GM18870 (cell line): ENCODE measurements around the gene CEP89.
"Not testable (repeated sequence)": the region's sequence is repeated elsewhere in the genome, so short reads cannot be mapped to it uniquely, and the experiment has no call there.

ENCODE experiments used
- ATAC-seq: cut with Tn5 transposase; IDR thresholded peaks from one replicate; pipeline ENCODE4 v1.9.1; 2021; ENCODE audit warnings: moderate library complexity; ENCODE audit not compliant: unreplicated experiment

The CEP89 gene

GRCh38 chr19:32969549-32969948 is 2.2 kb downstream of the CEP89 start:
- no peak for ATAC-seq

- no peak for ATAC-seq
These were observed 5.0 kb downstream of the CEP89 start for GRCh38 chr19:32966750-32967149.

- no peak for ATAC-seq
These were observed 26.5 kb downstream of the CEP89 start for GRCh38 chr19:32945260-32945659.

GRCh38 chr19:32941273-32941672 is 30.5 kb downstream of the CEP89 start:
- not testable (repeated sequence) for ATAC-seq

- no peak for ATAC-seq
These were observed 35.7 kb downstream of the CEP89 start for GRCh38 chr19:32936065-32936464.

GRCh38 chr19:32935629-32936028 is 36.1 kb downstream of the CEP89 start:
- no peak for ATAC-seq

GRCh38 chr19:32933571-32933970 is 38.2 kb downstream of the CEP89 start:
- no peak for ATAC-seq

GRCh38 chr19:32930567-32930966 is 41.2 kb downstream of the CEP89 start:
- no peak for ATAC-seq

- ATAC-seq = no peak
These were observed 43.0 kb downstream of the CEP89 start for GRCh38 chr19:32928806-32929205.

GRCh38 chr19:32924200-32924599 is 47.6 kb downstream of the CEP89 start:
- no peak for ATAC-seq

- no peak for ATAC-seq
These were observed 50.1 kb downstream of the CEP89 start for GRCh38 chr19:32921624-32922023.

- no peak for ATAC-seq
These were observed 52.4 kb downstream of the CEP89 start for GRCh38 chr19:32919365-32919764.

- no peak for ATAC-seq
These were observed 54.2 kb downstream of the CEP89 start for GRCh38 chr19:32917616-32917996.

- no peak for ATAC-seq
These were observed 54.7 kb downstream of the CEP89 start for GRCh38 chr19:32916969-32917615.

- no peak for ATAC-seq
These were observed 56.7 kb downstream of the CEP89 start for GRCh38 chr19:32914879-32915660.

- ATAC-seq = no peak
These were observed 60.3 kb downstream of the CEP89 start for GRCh38 chr19:32911467-32911866.

GRCh38 chr19:32910874-32911273 is 60.9 kb downstream of the CEP89 start:
- ATAC-seq = no peak

- ATAC-seq = no peak
These were observed 61.7 kb downstream of the CEP89 start for GRCh38 chr19:32910094-32910493.

- no peak for ATAC-seq
These were observed 62.5 kb downstream of the CEP89 start for GRCh38 chr19:32909257-32909656.

- ATAC-seq = no peak
These were observed 63.0 kb downstream of the CEP89 start for GRCh38 chr19:32908641-32909190.

GRCh38 chr19:32902448-32902847 is 69.3 kb downstream of the CEP89 start:
- no peak for ATAC-seq

GRCh38 chr19:32901504-32902161 is 70.1 kb downstream of the CEP89 start:
- ATAC-seq = no peak
